NCI-H1694 (cell line): Measurements from ENCODE around the gene CCDC142.
A peak's percentile ranks its signal among the peaks of the same experiment; 100 is the strongest.
"Not testable (repeated sequence)": the region's sequence is repeated elsewhere in the genome, so short reads cannot be mapped to it uniquely, and the experiment has no call there.

Source experiments
- DNase-seq: peaks from one replicate; lab custom pipeline; 2025; lab: John Stamatoyannopoulos, UW

The CCDC142 gene

DNA sequence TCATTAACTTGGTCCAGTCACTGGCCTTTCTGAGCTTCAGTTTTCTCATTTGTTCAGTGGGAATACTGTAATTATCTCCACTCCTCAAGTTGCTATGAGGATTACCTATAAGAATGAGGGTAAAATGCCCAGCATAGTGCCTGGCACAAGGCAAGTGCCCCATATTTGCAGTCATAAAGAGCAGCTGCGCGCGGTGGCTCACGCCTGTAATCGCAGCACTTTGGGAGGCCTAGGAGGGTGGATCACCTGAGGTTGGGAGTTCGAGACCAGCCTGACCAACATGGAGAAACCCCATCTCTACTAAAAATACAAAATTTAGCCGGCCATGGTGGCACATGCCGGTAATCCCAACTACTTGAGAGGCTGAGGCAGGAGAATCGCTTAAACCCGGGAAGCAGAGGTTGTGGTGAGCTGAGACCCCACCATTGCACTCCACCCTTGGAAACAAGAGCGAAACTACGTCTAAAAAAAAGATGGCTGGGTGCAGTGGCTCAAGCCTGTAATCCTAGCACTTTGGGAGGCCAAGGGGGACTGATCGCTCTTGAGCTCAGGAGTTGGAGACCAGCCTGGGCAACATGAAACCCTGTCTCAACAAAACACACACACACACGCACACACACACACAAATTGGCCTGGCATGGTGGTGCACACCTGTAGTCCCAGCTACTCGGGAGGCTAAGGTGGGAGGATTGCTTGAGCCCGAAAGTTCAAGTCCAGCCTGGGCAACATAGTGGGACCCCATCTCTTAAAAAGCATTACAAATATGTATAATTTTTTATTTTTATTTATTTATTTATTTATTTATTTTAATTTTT, 40.1 kb downstream of the CCDC142 start:
- not testable (repeated sequence) for DNase-seq

DNA sequence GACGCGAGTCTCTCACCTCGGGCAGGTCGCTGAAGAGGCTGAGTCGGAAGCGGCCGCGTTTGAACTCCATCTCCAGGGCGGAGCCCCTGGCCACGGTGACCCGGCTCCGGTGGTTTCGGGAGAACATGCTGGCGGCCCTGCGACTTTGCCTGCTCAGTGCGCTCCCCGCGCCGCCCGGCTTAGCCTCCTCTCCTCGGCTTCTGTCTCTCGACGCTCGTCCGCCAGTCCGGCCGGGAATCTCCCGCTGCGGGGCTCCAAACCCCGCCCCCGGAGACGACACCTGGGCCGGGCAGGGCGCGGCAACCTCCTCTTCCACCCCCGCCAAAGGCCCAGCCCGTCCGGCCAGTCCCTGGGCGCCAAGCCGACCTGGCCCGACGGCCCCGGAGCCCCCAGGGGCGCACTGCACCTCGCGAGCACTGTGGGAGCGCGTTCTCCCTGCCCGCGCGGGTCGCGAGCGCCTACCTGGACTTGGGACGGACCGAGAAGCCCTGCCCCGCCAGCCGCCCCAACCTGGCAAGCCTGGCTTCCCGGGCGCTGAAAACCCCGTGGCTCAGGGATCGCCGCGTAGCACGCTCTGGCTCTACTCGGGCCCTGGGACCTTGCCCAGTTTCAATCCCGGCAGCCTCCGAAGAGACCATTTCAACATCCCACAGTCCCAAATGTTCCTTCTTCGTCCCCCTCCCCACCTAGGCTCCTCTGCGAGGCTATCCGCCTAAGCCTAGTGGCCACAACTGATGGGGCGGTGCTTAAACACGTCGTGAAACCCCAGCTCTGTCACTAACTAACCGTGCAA, 40.9 kb downstream of the CCDC142 start, which contains the start of gene RTKN:
Gene RTKN, minus strand, starts transcription at position 248 of the 793 bp plus-strand sequence. Its CDS starts 121 bp downstream, at position 127.
- DNase-seq: no peak

DNA sequence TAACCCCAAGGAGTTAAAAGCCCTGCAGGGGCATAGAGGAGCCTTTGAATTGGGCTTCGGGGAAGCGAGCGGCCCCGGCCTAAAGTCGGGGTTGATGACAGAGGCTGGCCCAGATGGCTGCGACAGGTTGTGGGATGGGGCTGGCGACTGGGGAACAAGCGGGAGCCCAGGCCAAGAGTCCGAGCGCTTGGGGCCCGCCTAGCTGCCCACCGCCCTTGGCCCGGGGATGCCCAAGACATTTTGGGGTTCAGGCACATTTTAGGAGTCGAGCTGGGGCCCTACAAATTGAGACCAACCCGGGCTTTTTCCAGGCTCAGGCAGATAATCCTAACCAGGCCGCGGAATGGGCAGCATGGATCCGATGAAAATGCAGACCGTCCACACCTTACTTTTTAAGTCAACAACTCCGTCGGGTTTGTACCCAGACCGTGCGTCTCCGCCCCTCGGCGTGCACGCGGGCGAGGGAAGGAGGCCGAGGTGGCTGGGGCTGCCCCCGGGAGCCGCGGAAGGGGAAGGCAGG, 41.6 kb downstream of the CCDC142 start:
- DNase-seq: no peak

DNA sequence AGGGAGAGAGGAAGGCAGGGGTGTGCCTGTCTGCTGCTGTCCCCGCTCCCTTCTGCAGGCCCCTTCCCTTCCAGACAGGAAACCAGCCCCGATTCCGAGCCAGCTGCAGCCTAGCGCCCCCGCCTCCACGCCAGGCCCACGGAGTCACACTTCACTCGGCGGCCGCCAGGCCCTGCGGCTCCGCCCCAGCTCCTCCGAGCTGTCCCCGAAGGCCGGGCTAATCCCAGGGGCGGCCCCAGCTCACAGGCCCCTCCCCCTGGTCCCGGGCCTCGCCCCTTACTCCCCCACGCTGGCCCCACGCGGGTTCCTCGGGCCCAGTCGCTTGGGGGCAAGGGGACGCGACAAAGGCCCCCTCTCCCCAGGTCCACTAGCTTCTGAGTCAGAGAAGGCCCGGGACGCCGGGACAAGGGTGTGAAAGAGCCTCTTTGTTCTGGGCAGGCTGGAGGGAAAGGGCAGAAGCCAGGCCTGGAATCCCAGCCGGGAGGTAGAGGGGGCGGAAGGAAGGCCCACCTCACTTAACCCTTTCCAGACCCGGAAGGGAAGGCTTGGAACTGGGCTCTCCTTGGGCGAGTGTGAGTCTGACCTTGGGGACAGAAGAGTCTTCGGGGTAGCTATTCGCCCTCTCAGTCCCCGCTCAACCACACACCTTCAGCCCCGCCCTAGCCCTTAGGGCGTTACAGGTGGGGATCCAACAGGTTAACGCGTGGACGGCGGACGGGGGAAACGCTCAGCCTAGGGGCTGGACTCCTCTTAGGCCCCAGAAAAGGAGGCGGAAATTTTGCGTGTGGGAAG, 42.2 kb downstream of the CCDC142 start:
- DNase-seq: peak; percentile 68

DNA sequence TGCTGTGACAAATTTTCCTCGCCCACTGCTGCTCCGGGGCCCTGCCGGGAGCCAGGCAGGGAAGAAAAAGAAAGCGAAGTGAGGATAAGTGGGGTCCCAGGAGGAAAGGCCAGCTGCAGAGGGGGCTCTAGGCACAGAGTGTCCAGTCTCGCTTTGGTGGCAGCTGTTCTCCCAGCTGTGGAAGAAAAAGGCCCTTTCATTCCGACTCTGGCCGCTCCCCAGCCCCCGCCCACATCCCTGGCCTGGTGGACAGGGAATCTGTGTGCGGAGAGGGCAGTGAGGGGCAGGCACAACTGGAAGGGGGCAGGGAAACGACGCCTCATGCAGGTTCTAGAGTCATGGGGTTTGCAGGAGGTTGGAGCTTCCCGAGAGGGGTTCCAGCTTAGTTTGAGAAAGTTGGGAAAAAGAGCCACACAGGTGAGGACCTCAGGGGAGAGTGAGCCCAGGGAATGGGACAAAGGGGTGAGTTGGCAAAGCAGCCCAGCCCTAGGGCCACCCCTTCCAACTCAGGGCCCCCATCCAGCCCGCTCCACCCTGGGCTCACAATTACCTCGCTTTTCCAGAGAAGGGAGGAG, 42.9 kb downstream of the CCDC142 start:
- DNase-seq: no peak

DNA sequence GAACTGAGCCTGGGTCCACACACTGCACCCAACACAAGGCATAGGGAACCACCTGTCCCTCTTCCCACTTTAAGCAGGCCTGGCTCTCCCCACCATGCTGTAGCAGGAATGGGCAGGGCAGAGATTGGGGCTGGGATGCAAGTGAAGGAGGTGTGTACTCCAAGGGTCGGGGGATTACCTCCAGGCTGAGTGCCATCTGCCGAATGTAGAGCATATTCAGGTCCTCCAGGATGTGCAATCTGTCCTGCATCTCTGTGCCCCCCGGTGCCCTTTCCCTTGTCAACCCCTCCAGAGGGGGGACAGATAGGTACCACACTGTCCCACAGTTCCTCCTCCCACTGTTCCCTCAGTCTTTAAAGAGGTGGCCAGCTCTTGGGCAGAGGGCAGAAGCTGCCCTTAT, 43.4 kb downstream of the CCDC142 start:
- peak; percentile 2 for DNase-seq

DNA sequence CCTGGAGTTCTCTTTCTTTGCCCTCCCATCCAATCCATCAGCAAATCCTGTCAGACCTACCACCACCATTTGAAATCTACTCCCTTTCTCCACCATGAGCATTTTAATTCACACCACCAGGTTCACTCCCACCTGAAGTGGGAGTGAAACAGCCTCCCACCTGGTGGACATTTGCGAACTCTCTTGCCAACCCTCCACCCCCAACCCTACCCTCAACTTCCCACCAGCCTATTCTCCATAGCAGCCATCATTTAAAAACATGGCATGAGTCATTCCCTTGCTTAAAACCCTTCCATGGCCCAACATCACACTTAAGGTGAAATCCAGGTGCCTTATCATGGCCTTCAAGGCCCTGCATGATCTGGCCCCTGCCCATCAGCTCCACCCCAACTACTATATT, 44.5 kb downstream of the CCDC142 start:
- DNase-seq: no peak

DNA sequence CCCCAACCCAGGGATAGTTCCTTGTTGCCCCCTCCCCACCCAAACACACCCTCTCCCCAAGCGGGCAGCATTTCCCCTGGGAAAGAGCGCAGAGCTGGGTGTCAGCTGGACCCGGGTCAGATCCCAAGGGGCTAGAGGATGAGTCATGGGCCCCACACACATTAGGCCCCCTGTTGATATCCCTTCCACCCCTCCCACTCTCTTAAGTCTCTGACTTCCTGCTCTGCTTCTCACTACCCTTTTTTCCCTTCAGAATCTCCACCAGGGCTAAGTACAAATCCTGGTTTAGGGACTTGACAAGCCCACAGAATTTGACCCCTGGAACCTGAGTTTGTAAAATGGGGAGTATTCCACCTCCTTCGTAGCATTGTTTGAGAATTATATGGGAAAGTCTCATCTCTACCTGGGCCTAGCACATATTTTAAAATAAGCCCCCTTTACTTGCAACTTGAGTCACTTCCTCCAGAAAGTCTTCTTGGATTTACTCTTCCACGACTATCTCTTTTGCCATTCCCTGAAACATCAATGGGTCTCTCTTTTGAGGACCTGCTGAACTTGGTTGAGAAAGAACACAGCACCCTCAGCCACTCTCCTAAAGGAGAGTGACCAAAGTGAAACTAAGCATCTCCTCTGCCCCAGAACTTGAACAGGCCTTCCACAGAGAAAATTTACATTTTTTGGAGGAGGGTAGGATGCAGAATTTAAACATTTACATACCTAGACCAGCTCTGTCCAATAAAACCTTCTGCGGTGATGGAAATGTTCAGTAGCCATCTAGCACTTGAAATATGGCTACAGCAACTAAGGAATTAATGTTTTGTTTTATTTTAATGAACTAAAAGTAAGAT, 45.7 kb downstream of the CCDC142 start:
- no peak for DNase-seq

DNA sequence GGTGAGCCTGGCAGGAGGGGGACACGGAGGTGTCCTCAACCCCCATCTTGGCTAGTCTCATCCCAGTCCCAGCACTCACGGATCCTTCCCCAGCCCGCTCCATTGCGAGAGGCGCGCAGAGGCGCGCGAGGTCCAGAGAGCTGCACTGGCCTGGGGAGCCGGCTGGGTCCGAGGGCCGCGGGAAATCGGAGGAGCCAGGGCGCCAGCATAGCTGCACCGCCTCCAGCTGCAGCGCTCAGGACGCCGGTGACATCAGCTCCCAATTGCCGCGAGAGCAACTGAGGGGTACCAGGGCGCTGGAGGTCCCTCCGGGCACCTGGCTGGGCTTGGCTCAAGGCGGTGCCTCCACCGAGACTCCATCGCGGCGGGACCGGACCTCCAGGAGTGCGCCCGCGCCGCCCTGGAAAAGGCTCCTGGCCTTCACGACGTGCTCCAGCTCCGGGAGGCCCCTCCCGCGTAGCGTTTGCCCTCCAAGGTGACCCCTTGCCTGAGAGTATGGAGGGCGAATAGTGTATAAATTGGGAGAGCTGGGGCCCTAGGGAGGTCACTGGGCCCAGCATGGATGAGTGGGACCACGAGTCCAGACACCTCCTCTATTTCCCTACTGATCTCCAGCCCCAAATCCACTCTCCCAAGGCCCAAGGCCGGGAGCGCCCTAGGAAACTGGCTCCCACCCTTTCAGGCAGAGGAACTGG, 46.5 kb downstream of the CCDC142 start:
- no peak for DNase-seq

DNA sequence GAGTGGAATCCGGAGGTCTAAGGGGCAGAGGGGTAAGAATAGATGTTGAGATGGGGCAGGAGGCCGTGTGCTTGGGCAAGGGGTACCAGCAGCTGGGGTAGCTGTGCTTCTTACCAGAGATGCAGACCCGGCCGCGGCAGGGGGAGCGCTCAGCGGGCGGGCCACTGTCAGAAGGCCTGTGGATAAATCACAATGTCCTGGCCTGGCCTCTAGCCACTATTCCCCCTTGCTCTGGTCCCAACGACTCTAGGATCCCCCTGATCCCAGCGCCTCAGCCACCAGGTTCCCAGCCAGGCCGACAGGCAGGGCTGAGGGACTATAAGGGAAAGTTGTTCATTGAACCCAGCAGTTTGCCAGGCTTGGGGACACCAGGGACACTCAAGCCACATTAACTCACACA, 52.3 kb downstream of the CCDC142 start:
- DNase-seq: no peak

DNA sequence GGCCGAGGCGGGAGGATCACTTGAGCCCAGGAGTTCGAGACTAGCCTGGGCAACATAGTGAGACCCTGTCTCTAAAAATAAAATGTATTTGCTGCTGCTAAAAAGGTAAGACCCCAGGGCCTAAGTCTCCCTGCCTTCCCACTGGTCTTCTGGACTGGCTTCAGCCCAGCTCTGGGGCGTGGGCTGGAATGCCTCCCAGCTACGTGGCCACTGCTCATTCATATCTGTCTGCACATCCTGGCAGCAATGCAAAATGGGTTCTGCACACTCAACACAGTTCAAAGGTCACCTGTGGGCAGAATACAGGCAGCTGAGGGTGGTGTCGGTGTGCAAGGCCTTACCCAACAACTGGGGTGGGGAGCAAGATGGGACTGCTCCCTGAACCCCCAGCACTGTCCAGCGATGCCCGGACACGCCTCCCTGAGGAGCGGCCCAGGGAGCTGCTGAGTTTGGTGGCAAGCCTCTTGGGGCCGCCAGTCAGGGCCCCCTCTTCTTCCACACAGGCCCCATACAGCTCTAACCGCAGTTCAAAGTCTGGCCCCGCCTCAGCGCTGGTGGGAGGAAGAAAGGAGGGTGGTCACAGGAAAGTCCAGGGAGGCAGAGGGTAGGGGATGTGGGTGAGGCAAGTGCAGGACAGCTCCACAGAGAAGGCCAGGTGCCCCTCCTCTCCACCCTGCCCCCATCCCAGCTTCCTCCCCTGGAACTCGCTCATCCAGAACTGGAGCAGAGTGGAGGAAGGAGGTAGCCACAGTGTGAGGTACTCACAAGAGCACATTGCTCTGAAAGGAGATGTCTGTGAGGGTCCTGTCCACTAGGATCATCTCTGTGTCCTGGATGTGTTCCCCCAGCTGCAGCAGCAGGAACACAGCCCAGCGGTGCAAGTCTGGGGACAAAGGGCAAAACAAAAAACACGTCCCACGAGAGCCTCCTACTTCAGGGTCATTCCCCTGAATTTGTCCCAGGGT, 53.0 kb downstream of the CCDC142 start:
- DNase-seq: no peak

DNA sequence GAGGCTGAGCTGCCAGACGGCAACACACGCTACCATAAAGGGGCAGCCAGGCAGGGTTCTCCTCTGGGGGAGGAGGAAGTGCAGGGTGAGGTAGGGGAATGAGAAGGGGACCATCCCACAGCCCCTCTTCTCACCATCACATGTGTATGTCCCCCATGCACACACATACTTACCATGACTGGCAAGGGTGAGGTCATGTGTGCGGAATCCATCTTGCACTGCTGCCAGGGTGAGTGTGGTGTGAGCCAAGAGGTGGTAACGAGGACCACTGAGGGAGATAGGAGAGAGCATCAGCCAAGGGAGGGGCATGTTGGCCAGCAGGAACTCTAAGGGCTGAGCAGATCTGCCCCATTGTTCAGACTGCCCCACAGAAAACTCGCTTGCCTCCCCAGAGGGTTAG, 54.1 kb downstream of the CCDC142 start:
- no peak for DNase-seq

DNA sequence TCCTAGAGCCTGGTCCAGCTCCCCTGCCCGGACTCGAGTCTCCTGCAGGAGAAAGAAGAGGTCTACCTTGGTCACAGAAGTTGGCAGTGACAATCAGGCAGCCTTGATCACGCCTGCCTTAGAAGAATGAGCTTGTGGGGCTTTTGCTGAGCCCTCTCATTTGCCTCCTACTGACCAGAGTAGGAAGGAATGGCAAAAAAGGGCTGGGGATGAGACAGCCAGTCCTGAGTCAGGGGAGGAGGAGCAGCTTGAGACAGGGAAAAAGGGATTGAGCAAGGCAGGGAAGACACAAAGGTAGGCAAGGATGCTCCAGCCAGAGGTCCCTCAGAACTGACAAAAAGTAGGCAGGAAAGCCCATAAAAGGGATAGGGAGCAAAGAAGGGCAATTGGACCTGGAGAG, 55.2 kb downstream of the CCDC142 start:
- no peak for DNase-seq

DNA sequence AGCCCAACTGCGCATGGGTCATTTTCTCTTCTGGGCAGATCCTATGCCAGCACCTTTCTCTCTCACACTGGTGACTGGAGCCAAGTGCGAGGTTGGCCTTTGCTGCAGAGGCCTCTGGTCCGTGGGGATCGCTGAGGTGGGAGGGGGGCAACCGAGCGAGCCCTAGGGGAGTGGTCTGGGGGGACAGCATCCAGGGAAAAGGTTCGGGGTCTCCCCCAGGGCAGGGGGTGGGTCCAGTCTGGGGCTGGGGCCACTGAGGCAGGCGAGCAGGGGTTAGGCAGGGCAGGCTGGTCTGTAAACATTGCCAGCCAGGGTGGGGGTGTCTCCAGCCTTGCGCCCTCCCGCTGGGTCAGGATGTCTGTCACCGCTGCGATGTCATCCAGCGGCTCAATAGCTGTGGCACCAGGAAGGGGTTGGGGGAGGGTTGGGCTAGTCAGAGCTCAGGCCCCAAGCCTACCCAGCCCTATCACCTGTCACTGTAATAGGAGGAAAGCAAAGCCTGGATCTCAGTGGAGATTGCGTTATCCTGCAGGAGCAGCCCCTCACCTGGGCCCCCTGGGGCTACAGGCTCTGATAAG, 56.5 kb downstream of the CCDC142 start:
- DNase-seq: no peak

DNA sequence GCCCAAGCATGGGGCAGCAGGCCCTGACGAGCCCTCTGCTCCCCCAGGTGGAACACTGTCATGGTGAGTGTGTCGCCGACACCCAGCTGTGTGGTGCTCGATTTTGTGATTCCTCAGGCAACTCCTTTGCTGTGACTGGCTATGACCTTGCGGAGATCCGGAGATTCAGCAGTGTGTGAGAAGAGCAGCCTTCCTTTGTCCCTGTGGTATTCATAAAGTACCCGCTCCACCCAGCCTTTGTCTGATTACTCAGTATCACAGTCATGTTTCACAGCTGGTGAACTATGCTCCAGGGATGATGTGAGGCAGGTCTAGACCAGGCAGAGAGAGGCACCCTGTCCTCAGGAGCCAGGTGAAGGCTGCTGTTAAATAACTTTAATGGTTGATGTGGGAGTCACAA, 57.3 kb downstream of the CCDC142 start:
- no peak for DNase-seq

DNA sequence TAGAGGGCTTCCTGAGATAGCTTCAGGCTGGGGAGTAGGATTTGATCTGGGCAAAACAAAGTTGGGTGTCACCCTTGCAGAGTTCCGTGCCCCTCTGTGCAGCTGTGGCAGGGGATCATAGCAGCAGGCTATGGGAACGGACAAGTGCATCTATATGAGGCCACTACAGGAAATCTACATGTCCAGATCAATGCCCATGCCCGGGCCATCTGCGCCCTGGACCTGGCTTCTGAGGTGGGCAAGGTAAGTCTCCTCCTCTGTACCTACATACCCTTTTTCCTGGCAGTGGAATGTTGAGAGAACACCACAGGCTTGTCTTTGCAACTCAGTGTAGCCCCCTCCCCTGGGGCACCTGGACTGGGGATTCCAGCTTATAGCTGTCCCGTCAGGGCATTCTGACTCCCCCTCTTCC, 57.8 kb downstream of the CCDC142 start:
- no peak for DNase-seq

DNA sequence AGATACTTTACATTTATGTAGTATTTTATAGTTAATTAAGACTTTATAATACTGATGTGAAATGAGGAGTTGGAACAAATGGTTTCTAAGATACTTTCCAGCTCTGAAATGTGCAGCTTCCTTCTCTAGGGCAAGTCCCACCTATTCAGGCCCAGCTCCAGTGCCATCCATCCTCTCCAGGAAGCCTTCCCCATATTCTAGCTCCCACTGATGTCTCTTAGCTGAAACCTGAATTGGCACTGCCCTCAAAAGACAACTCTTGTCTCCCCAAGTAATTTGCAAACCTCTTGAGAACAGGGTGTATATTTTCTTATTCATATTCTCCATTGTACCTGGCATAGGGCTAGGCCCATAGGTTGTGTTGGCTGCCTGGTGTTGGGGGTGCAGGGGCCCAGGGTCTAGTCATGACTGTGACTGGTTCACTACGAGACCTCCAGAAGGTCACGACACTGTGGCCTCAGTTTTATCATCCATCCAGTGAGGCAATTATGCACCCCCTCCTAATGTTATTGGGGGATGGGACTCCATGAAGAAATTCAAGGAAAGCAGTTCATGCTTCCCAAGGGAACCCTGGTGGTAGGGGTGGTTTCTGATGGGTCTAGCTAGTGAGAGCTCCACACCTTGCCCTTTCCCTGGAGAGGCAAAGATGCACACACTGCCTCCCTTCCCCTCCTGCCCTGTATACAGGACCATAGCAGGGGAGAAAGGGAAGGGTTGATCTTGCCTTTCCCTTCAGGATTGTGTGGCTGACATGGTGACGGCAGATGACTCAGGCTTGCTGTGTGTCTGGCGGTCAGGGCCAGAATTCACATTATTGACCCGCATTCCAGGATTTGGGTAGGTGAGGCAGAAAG, 58.4 kb downstream of the CCDC142 start:
- DNase-seq: no peak
